SIG-M5 treated with dmso at 0.1 percent for 504 hours (cell line): ENCODE measurements around the gene NAT16.
A peak's percentile ranks its signal among the peaks of the same experiment; 100 is the strongest.

ENCODE experiments used
- DNase-seq: peaks from one replicate; lab custom pipeline; 2025; ENCODE audit not compliant: unreplicated experiment; lab: John Stamatoyannopoulos, UW

Gene NAT16

DNA sequence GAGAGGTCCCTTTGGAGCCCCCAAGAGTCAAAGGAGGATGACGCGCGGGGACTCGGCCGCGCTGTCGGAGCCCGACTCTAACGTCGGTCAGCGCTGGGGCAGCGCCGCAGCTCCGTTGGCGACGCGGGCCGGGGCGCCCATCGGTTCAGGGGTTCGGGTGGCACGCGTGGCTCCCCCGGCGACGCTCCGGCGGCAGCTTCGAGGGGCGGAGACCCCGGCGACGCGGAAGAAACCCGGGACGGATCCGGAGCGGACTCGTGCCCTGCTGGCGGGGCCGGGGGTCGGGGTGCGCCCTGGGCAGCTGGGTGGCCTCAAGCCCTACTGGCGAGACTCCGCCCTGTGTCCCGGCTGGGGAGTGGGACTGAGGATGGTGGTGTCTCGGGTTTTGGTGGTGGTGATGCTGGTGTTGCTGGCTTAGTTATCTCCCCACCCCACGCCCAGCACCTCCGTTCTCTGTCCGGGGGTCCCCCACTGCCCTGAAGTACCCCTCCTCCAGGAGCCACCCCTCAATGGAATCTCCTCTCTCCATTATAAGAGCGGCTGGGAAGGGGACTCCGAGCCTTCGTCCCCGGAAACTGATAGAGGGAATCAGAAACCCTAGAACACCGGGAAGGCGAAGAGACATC lies at the start of gene NAT16:
Gene NAT16, minus strand, starts transcription at position 164 of the 626 bp plus-strand sequence. CDS start 5,486 bp downstream, outside the sequence.
- no peak for DNase-seq

DNA sequence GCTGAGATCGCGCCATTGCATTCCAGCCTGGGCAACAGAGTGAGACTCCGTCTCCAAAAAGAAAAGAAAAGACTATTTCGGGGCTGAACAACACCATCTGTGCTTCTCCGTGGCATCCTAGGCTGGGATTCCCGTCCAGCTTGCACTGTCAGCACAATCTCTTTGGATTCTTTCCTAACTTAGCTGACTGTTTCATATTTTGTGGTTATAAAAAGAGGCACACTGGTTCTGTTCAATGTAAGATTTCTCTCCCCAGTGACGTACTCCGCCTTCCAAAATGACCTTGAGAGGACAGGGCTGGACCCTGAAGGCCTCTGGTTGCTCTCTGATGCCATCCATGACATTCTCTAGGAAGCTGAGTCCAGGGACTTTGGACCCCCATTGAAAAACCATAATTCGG lies 46.6 kb upstream of the NAT16 start:
- no peak for DNase-seq

DNA sequence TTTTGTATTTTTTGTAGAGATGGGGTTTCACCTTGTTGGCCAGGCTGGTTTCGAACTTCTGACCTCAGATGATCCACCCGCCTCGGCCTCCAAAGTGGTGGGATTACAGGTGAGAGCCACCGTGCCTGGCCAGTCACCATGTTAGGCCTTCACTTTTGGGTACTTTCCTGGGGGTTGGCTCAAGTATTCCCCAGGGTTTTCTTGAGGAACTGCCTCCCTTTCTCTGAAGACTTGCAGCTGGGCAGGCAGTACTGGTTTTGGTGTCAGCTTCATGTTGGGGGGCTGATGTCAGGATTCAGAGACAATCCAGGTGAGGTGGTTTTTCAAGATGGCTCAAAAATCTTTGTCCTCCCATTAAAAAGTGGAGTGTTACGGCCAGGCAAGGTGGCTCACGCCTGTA lies 45.6 kb upstream of the NAT16 start:
- no peak for DNase-seq

DNA sequence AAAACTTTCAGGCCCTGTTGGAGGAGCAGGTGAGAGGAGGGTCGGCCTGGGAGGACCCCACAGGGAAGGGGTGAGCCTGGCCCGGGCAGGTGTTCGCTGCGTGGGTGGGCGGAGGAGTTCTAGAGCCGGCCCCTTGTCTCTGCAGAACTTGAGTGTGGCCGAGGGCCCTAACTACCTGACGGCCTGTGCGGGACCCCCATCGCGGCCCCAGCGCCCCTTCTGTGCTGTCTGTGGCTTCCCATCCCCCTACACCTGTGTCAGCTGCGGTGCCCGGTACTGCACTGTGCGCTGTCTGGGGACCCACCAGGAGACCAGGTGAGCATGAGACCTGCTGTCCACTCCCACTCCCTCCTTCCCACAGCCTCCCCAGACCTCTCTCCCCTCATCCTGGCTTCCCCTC lies 43.4 kb upstream of the NAT16 start:
- DNase-seq = no peak

DNA sequence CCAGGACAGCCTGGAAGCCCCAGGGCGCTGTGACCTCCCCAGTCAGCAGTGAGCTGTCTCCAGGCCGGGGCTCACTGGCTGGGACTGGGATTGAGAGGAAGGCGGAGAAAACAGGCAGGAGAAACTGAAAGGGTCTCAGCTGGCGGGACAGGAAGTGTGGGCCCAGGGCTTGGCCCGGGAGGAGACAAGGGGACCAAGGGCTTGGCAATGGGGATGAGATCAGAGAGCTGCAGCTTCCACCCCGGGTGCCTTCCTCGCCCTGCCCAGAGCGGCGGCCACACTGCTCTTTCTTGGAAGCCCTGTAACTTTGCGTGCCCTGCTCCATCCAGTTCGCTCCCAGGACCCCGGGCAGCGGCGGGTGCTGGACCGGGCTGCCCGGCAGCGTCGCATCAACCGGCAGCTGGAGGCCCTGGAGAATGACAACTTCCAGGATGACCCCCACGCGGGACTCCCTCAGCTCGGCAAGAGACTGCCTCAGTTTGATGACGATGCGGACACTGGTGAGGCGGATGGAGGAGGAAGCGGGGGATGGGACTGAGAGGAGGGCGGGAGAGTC lies 42.3 kb upstream of the NAT16 start:
- DNase-seq = no peak

DNA sequence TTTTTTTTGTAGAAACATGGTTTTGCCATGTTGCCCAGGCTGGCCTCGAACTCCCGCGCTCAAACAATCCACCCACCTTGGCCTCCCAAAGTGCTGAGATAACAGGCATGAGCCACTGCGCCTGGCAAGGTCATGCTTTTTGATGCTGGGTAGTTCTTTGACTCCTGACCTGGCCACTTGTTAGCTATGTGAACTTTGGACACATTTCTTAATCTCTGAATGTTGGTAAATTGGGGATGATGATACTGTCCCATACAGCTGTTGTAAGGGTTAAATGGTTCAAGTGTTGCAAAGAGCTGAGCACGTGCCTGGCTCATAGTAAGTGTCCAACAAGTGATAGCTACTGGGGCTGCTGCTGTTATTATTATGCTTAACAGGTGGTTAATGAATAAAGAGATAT lies 40.2 kb upstream of the NAT16 start:
- DNase-seq = no peak

DNA sequence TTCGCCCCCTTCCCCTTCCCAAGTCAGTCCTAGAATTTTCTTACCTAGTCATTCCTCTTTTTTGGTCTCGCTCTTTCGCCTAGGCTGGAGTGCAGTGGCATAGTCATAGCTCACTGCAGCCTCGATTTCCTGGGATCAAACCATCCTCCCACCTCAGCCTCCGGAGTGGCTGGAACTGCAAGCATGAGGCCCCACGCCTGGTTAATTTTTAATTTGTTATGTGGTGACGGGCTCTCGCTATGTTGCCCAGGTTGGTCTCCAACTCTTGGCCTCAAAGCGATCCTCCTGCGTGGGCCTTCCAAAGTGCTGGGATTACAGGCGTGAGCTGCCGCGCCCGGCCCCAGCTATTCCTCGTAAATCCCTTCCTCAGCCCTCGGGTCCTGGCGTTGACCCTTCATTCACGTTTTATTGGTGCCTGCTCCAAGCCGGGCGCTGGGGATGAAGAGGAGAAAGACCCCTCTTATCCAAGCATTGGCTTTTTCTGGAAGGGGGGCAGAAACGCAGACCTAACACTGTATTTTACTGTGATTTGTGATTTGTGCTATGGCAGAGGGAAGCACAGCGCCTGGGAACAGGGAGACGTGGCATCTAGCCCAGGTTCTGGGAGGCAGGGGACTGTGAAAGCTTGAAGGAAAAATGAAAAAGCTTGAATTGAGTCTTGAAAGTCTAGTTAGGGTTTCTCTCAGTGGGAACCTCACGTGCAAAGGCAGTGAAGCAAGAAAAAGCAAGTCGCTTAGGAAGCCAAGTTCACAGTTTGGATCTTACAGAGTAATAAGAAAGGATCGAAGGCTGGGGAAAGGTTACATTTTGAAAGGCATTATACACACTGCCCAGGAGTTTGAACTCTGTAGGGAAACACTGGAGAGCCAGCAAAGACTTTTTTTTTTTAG lies 38.4 kb upstream of the NAT16 start:
- DNase-seq = no peak

DNA sequence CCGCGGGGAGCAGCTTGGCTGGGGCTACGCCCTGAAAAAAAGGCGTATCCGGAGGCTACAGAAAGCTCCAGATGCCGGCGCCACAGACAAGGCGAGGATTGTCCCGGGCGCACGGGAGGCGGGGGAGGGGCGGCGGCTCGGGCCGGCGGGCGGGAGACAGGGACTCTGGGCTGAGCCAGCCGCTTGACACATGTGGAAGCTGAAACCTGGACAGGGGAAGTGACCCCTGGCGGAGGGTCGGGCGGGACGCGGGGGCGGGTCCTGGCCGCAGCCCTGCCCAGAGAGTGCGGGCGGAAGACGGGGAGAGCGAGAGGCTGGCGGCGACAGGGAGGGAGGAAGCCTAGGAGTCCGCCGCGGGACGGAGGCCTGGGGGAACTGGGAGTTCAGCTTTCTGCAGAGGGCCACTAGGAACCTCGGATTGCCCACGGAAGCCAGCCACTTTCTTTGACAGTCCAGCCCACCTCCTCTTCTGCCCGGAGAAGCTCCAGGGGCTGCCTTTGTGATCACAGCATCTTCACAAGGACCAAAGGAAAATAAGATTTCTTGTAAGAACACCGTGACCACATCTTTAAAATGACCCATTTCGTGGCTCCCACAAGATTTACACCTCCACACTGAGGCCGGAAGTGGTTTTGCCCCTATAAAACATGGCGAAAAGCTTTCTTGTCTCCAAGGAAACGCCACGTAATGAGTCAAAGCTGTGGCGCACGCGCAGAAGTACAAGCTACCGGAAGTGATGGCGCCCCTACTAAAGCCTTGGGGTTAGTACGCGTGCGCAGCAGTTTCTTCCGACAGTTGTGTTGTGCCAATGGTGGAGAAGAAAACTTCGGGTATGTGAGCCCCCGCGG lies 37.5 kb upstream of the NAT16 start, which contains the start of the genes PLOD3 and ZNHIT1:
Gene PLOD3, minus strand, starts transcription at position 194 of the 848 bp plus-strand sequence. CDS start 307 bp downstream, outside the sequence.
Gene ZNHIT1, plus strand, starts transcription at position 778 of the 848 bp plus-strand sequence. Its CDS starts 31 bp downstream, at position 809.
- DNase-seq = peak; percentile 98

DNA sequence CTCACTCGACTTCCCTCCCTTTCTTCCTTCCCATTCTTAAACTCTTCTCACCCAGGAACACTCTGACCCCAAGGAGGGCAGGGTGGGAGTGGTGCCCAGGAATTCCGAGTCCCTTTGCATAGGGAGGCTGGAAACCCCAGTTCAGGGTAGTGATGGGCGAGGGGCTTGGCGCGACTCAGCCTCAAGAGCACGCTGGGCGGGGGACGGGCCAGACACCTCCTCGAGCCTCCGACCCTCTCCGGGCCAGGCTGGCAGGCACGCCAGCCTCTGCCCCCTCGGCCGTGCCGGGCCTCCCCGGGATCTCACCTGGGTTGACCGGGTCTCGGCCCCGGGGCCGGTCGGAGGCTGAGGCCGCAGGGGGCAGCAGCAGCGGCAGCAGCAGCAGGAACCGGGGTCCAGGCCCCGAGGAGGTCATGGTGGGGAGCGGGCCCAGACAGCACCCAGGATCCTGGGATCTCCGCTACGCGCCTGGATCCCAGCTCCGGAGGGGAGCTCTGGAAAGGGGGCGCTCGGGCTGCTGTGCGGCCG lies 36.8 kb upstream of the NAT16 start:
- no peak for DNase-seq

DNA sequence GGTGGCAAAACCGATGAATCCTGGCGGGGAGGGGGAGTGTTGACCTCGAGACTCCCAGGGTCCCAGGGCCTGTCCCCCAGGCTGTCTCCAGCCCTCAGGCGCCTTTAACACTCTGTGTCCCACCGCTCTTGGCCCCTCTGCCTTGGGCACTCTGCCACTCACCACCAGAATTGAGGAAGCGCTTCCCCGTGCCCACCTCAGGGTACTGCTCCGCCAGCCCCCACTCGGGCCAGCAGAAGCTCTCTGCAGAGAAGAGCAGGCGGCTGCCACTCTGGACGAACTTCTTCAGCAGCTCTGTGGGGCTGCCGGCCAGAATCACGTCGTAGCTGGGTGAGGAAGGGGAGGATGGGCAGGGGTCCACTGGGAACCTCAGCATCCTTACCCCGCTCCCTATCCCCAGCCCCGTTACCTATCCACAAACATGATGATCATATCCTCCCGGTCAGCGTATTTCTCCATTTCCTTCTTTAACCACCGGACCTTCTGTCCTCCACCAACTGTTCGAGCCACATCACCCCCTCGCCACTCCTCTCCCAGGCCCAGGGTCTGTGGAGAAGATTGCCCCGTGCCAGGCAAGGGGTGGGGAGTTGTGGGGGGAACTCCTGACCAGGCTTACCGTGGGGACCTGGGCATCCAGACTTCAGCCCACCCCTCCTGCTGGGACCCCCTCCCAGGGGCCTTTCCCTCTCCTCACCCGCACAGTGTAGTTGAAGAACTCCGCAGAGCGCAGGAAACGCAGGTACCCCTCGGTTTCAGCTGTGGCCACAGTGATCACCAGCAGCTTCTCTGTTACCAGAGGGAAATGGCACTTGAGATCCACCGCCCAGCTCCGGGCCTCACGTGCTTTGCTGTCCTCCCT lies 36.1 kb upstream of the NAT16 start:
- no peak for DNase-seq

DNA sequence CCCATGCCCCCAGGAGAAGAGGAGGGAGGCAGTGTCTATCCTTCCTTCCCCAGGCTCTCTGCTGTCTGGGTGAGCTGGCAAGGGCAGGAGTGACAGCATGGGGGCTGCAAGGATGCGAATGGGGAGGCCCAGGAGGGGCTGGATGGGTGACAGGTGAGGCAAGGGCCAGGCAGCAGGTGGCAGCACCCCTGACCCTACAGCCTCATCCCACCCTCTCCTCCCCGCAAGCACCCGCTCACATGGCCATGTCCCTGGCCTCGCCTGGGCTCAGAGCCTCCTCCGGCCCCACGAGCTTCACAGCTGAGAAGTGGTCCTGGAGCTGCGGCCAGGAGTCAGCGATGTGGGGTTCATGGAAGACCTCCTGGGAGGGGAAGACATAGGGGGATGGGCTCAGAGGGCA lies 31.9 kb upstream of the NAT16 start:
- DNase-seq = no peak

DNA sequence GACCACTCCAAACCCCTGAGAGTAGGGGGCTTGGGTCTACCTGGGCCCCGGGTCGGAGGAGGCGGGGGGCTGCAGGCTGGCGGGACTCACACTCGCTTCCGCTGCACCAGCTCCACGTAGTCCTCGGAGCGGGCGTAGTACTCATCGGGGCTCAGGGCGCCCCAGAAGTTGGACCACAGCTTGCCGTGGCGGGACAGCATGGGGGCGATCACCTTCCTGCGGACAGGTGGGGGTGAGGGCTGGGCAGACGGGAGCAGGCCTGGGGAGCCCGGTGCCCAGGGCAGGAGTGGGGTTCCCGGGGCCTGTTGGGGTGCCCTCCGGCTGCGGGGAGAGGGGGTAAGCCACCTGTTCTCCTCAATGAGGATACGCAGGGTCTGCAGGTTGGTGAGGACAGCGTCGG lies 31.4 kb upstream of the NAT16 start:
- no peak for DNase-seq

DNA sequence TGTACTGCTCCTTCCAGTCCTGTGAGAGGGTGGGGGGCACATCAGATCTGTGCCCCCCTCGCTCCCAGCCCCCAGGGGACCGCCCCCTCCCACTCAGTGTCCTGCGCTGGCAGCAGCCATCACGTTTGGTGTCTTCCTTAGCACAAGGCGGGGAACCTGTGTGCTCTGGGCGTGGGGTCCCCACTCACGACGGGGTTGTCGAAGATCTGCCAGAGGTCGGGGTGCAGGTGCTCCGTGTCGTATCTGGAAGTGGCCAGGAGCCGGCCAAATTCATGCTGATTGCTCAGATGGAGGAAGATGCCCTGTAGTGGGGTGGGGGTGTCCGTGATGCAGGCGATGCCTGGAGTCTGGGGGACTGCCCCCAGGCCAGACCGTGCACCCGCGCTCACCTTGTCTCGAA lies 30.1 kb upstream of the NAT16 start:
- DNase-seq = no peak

DNA sequence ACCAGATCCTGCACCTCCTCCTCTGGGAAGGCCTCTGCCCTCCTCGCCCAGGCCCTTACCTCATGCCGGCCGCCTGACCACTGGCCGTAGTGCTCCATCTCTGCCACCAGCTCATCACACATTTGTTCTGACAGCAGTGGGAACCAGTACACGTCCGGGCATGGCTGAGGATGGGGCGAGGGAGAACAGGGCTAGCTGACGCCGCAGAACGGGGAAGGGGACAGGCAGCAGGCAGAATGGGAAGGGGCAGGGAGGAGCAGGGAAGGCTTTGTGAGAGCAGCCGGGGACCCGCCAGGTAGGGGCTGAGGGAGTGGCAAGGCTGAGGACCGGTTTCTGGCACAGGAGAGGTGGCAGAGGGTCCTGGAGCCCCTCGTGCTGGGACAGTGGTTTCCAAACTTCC lies 28.7 kb upstream of the NAT16 start:
- no peak for DNase-seq

DNA sequence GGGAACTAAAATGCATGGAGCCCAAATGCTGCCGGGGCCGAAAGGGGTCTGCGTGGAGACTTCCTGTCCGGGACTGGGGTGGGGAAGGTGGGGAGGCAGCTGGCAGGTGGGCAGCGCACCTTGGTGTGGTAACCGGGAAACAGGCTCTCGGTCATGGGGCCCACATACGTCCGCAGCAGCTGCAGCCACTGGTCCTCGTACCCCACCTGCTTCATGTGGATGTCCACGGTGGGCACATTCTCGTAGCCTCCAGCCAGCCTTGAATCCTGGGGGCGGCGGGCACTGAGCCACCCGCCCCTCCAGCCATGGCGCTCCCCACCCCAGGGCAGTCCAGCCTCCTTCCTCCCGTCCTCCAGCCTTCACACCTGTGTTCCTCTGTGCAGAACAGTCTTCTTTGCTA lies 27.4 kb upstream of the NAT16 start:
- no peak for DNase-seq

DNA sequence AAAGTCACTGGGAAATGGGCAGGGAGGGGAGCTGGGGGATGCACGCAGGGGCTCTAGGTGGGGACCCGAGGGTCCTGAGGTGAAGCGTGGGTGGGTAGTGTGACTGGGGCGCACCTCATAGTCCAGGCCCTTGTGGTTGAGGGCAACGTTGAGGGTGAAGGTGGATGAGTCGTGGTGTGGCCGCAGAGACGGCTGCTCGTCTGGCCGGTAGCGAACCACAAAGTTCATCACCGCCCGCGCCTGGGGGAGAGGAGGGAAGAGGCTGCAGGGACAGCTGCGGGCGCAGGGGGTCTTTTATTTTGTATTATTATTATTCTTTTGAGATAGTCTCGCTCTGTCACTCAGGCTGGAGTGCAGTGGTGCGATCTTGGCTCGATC lies 26.6 kb upstream of the NAT16 start:
- DNase-seq = no peak

DNA sequence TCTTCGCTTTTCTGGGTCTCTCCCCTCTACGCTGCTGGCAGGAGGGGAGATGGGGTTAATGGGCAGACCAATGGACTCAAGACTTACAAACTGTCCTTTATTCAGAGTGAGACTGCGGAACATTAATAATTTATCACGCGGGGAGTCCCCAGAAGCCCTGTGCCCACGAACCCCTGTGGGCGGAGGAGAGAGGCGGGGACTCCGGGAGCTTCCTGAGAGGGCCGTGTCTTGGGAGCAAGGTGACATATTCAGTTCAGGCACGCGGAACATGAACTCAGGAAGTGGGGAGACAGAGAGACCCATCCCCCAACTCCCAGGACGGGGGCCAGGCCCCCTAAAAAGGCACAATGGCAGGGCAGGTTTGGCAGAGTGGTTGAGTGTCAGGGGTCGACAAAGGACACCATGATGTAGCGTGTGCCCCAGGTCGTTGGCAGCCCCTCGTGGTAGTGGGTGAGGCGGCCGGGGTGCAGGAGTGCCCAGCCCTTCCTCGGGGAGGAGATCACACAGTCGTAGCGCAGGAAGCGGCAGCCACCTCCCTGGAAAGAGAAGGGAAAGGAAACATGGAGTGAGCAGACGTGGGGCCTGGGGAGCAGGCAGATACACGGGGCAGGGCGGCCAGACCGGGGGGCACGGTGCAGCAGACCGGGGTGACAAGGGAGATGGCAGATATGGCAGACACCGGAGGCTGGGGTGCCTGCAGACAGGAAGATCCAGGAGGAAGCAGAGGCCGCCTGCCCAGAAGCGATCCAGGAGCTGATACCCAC lies 26.0 kb upstream of the NAT16 start:
- DNase-seq = no peak

DNA sequence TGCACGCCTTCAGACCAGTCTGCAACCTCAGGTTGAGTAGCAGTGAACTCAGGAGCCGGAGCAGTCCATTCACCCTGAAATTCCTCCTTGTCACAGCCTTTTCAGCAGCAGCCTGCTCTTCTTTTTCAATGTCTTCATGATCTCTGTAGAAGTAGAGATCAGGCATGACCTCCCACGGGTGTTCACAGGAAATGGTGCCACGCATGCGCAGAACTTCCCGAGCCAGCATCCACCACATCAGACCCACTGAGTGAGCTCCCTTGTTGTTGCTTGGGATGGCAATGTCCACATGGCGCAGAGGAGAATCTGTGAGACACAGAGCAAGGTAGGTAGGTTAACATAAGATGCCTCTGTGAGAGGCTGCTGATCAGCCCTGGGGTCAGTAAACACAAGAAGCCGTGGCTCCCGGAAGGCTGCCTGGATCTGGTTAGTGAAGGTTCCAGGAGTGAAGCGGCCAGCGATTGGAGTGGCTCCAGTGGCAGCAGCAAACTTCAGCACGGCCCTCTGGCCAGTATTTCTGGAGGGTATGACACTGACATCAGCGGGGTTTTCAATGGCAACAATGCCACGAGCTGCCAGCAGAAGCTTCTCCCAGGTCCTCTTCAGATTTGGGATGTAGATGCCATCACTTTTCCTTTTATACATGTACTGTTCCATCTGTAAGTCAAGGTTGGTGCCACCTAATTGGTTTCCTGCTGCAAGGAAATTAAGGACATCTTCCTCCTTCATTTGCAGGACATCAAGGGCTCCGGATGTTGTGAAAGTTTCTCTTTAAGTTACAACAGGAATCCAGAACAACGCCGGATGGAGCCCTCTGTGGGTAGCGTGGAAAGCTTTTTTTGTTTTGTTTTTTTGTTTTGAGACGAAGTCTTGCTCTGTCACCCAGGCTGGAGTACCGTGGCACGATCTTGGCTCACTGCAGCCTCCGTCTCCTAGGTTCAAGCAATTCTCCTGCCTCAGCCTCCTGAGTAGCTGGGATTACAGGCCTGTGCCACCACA lies 23.9 kb upstream of the NAT16 start:
- peak; percentile 66 for DNase-seq
